Rectal smooth muscle tissue (tissue), 1 donor: ENCODE results near the gene FOXP3.

Source experiments
- H3K27ac ChIP-seq: one replicate; pipeline ENCODE4 v1.7.0; 2013; ENCODE audit warnings: low read depth, low read length, inconsistent platforms
- H3K27me3 ChIP-seq: one replicate; pipeline ENCODE4 v1.7.0; 2013; ENCODE audit warnings: low read length; ENCODE audit not compliant: control insufficient read depth, insufficient read depth
- H3K36me3 ChIP-seq: one replicate; pipeline ENCODE4 v1.7.0; 2013; ENCODE audit warnings: low read length; ENCODE audit not compliant: control insufficient read depth, insufficient read depth
- H3K4me1 ChIP-seq: one replicate; pipeline ENCODE4 v1.7.0; 2013; ENCODE audit warnings: low read length; ENCODE audit not compliant: control insufficient read depth, insufficient read depth
- H3K4me3 ChIP-seq: one replicate; pipeline ENCODE4 v1.7.0; 2013; ENCODE audit warnings: low read length
- H3K9ac ChIP-seq: one replicate; pipeline ENCODE4 v1.7.0; 2013; ENCODE audit warnings: low read length

The FOXP3 gene

GRCh38 chrX:49254639-49255038 is 9.9 kb downstream of the FOXP3 start:
- H3K27me3 ChIP-seq, result peaks cover 3% of the 10 kb centered on the region
- H3K36me3 ChIP-seq, result no peaks in the 10 kb centered on the region
- H3K27ac ChIP-seq, result no peak overlapping the region
- H3K9ac ChIP-seq, result no peak overlapping the region
- H3K4me1 ChIP-seq, result no peaks in the 10 kb centered on the region
- H3K4me3 ChIP-seq, result no peak overlapping the region

- Histone ChIP-seq H3K4me1 (no peaks in the 10 kb centered on the region), H3K27ac (no peak overlapping the region), H3K9ac (no peak overlapping the region), H3K36me3 (no peaks in the 10 kb centered on the region), H3K27me3 (peaks cover 3% of the 10 kb centered on the region), H3K4me3 (no peak overlapping the region)
These were observed 13.2 kb downstream of the FOXP3 start for GRCh38 chrX:49251325-49251724.

GRCh38 chrX:49250578-49250977 is 13.9 kb downstream of the FOXP3 start:
- no peak overlapping the region for H3K9ac ChIP-seq
- H3K27me3 ChIP-seq, result peaks cover 3% of the 10 kb centered on the region
- H3K27ac ChIP-seq, result no peak overlapping the region
- no peaks in the 10 kb centered on the region for H3K4me1 ChIP-seq
- H3K4me3 ChIP-seq, result no peak overlapping the region
- H3K36me3 ChIP-seq, result no peaks in the 10 kb centered on the region

- Histone ChIP-seq H3K4me1 (no peaks in the 10 kb centered on the region), H3K36me3 (no peaks in the 10 kb centered on the region), H3K4me3 (no peak overlapping the region), H3K27me3 (peaks cover 3% of the 10 kb centered on the region), H3K27ac (no peak overlapping the region), H3K9ac (no peak overlapping the region)
These were observed 14.4 kb downstream of the FOXP3 start for GRCh38 chrX:49250066-49250465.

- Histone ChIP-seq H3K27ac (no peak overlapping the region), H3K4me3 (no peak overlapping the region), H3K4me1 (no peaks in the 10 kb centered on the region), H3K9ac (no peak overlapping the region), H3K36me3 (no peaks in the 10 kb centered on the region), H3K27me3 (peaks cover 3% of the 10 kb centered on the region)
These were observed 14.9 kb downstream of the FOXP3 start for GRCh38 chrX:49249616-49250015.

- Histone ChIP-seq H3K9ac (no peak overlapping the region), H3K4me3 (no peak overlapping the region), H3K36me3 (no peaks in the 10 kb centered on the region), H3K27ac (no peak overlapping the region), H3K27me3 (peaks cover 3% of the 10 kb centered on the region), H3K4me1 (no peaks in the 10 kb centered on the region)
These were observed 15.4 kb downstream of the FOXP3 start for GRCh38 chrX:49249071-49249470.

GRCh38 chrX:49247916-49248811 is 16.3 kb downstream of the FOXP3 start:
- H3K4me1 ChIP-seq, result no peaks in the 10 kb centered on the region
- peaks cover 4% of the 10 kb centered on the region for H3K36me3 ChIP-seq
- no peak overlapping the region for H3K4me3 ChIP-seq

GRCh38 chrX:49247346-49247745 is 17.2 kb downstream of the FOXP3 start:
- Histone ChIP-seq H3K4me1 (no peaks in the 10 kb centered on the region), H3K9ac (no peak overlapping the region), H3K27ac (no peak overlapping the region), H3K36me3 (peaks cover 4% of the 10 kb centered on the region), H3K27me3 (peaks cover 3% of the 10 kb centered on the region), H3K4me3 (no peak overlapping the region)

More at GRCh38 chrX:49247916-49248811, 16.3 kb downstream of the FOXP3 start:
- H3K27me3 ChIP-seq, result peaks cover 3% of the 10 kb centered on the region
- no peak overlapping the region for H3K27ac ChIP-seq
- H3K9ac ChIP-seq, result no peak overlapping the region

GRCh38 chrX:49246541-49246940 is 18.0 kb downstream of the FOXP3 start:
- Histone ChIP-seq H3K4me3 (no peak overlapping the region), H3K27me3 (peaks cover 3% of the 10 kb centered on the region), H3K4me1 (no peaks in the 10 kb centered on the region), H3K27ac (no peak overlapping the region), H3K9ac (no peak overlapping the region), H3K36me3 (peaks cover 4% of the 10 kb centered on the region)

GRCh38 chrX:49244207-49244606 is 20.3 kb downstream of the FOXP3 start:
- Histone ChIP-seq H3K27me3 (no peaks in the 10 kb centered on the region), H3K4me3 (no peak overlapping the region), H3K36me3 (peaks cover 4% of the 10 kb centered on the region), H3K9ac (no peak overlapping the region), H3K27ac (no peak overlapping the region), H3K4me1 (no peaks in the 10 kb centered on the region)

GRCh38 chrX:49243166-49243565 is 21.3 kb downstream of the FOXP3 start:
- Histone ChIP-seq H3K4me1 (no peaks in the 10 kb centered on the region), H3K4me3 (no peak overlapping the region), H3K27ac (no peak overlapping the region), H3K36me3 (peaks cover 4% of the 10 kb centered on the region), H3K9ac (no peak overlapping the region), H3K27me3 (no peaks in the 10 kb centered on the region)

- Histone ChIP-seq H3K9ac (no peak overlapping the region), H3K27me3 (no peaks in the 10 kb centered on the region), H3K36me3 (peaks cover 4% of the 10 kb centered on the region), H3K27ac (no peak overlapping the region), H3K4me1 (no peaks in the 10 kb centered on the region), H3K4me3 (no peak overlapping the region)
These were observed 21.9 kb downstream of the FOXP3 start for GRCh38 chrX:49242545-49243066.

GRCh38 chrX:49238735-49239134 is 25.8 kb downstream of the FOXP3 start:
- H3K9ac ChIP-seq, result no peak overlapping the region
- no peaks in the 10 kb centered on the region for H3K4me1 ChIP-seq
- no peaks in the 10 kb centered on the region for H3K27me3 ChIP-seq
- no peak overlapping the region for H3K27ac ChIP-seq
- no peak overlapping the region for H3K4me3 ChIP-seq
- peaks cover 4% of the 10 kb centered on the region for H3K36me3 ChIP-seq
